Measurements from ENCODE around the gene NOL6. TPM values are rescaled to one million over a fixed set of nuclear protein-coding genes. Genes with fewer than 3 reads are reported as not detected.

Gene NOL6
- total RNA-seq, 1 donor from 2014 or later: 31.1 TPM

- no peak for DNase-seq (ENCODE audit: low spot score)
- no peak overlapping the region for H3K27ac Mint-ChIP-seq (ENCODE audit: unreplicated experiment)
- H3K4me3 Mint-ChIP-seq (ENCODE audit: unreplicated experiment): no peak overlapping the region
- no peaks in the 10 kb centered on the region for H3K9me3 Mint-ChIP-seq (ENCODE audit: low read depth)
- H3K36me3 Mint-ChIP-seq (ENCODE audit: low read depth): no peaks in the 10 kb centered on the region
- H3K4me1 Mint-ChIP-seq (ENCODE audit: low read depth): peaks cover 7% of the 10 kb centered on the region
- no peak for TF ChIP-seq CTCF (IDR thresholded peaks at IDR 0.05)
- peaks cover 4% of the 10 kb centered on the region for H3K27me3 Mint-ChIP-seq (ENCODE audit: low read depth)
Observed at GRCh38 chr9:33414268-33414667, 59.5 kb downstream of the NOL6 start.

Small RNAs within 50 kb of the gene (microRNA-seq; reads per million reads assigned to microRNA genes)
- gene MIR6851 (ENCODE audit: borderline number of aligned reads): not detected

Other genes starting within 250 kb of the NOL6 start
- gene SPINK4, start 233.8 kb downstream of the NOL6 start, total RNA-seq: not detected in 3 replicates
- 49.2 to 58.3 TPM (median 51.1 TPM) in 3 replicates for gene BAG1, start 209.2 kb downstream of the NOL6 start, total RNA-seq
- 52.7 to 61.2 TPM (median 58.4 TPM) in 3 replicates for gene CHMP5, start 208.9 kb downstream of the NOL6 start, total RNA-seq
- gene NFX1, start 183.4 kb downstream of the NOL6 start, total RNA-seq: 26.8 to 36.6 TPM (median 28.4 TPM) in 3 replicates
- gene AQP7, start 71.4 kb downstream of the NOL6 start, total RNA-seq: 0.30 to 0.80 TPM (median 0.33 TPM) in 3 replicates
- gene AQP3, start 26.3 kb downstream of the NOL6 start, total RNA-seq: 3.6 to 4.0 TPM (median 3.6 TPM) in 3 replicates
- gene ANKRD18B, start 50.3 kb upstream of the NOL6 start, total RNA-seq: 1.4 to 2.3 TPM (median 2.2 TPM) in 3 replicates